GM06990 (cell line): ENCODE results near the gene MR1.

Experiments
- DNase-seq: peaks from one replicate; pipeline ENCODE4 v3.0.0-alpha.2; 2011; ENCODE audit not compliant: insufficient read length; ENCODE audit errors: extremely low read depth
- H3K27me3 ChIP-seq: replicated peaks from 2 replicates; pipeline ENCODE4 v1.6.0; 2011; ENCODE audit warnings: low read length; ENCODE audit not compliant: control insufficient read depth, insufficient read depth
- H3K36me3 ChIP-seq: 2 replicates; pipeline ENCODE4 v1.5.1; 2011; ENCODE audit warnings: low read length; ENCODE audit not compliant: control insufficient read depth, insufficient read depth
- H3K4me3 ChIP-seq: replicated peaks from 2 replicates; pipeline ENCODE4 v1.5.1; 2011; ENCODE audit warnings: low read depth, mild to moderate bottlenecking, control low read depth, low read length
- TF ChIP-seq, protein P1 (sequence below): IDR thresholded peaks from 2 replicates; pipeline ENCODE4 v1.5.1; 2011; ENCODE audit warnings: low read length, control low read depth, mild to moderate bottlenecking, inconsistent platforms; ENCODE audit not compliant: insufficient read depth, poor library complexity, severe bottlenecking

The MR1 gene

DNA sequence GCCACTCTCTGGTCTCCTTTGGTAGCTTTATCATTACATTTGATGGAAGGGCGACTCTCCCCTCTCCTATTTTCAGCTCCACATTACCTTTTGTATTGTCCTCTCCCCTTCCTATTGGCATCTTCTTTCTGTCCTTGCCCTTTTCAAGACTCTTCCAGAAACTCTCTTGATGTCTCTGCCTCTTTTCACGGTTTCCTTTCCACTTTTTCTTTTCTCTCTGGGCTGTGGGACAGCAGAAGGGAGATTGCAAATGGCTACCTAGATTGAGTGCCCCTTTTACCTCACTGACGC lies 72.2 kb downstream of the MR1 start:
- DNase-seq = no peak
- H3K36me3 ChIP-seq = no peaks in the 10 kb centered on the region
- no peak overlapping the region for H3K4me3 ChIP-seq
- TF ChIP-seq, protein P1, sequence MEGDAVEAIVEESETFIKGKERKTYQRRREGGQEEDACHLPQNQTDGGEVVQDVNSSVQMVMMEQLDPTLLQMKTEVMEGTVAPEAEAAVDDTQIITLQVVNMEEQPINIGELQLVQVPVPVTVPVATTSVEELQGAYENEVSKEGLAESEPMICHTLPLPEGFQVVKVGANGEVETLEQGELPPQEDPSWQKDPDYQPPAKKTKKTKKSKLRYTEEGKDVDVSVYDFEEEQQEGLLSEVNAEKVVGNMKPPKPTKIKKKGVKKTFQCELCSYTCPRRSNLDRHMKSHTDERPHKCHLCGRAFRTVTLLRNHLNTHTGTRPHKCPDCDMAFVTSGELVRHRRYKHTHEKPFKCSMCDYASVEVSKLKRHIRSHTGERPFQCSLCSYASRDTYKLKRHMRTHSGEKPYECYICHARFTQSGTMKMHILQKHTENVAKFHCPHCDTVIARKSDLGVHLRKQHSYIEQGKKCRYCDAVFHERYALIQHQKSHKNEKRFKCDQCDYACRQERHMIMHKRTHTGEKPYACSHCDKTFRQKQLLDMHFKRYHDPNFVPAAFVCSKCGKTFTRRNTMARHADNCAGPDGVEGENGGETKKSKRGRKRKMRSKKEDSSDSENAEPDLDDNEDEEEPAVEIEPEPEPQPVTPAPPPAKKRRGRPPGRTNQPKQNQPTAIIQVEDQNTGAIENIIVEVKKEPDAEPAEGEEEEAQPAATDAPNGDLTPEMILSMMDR = no peak
- no peaks in the 10 kb centered on the region for H3K27me3 ChIP-seq

DNA sequence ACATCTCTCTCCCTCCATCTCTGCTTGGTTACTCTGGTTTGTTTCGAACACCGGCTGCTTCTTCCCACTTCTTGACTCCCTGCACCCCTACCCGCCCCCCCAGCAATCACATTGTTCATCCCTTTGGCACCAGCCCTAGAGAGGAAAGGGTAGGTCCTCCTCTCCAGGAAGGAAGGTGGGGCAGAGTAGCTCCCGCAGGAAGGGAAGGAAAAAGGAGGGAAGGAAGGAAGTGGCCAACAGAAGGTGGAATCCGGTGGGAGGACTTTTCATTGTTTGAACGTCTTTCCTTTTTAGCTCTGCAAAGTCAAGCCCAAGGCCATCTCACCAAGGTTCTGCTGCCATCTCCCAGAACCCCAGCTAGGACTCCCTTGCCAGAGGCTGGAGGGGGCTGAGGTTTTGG lies 72.7 kb downstream of the MR1 start:
- no peak for DNase-seq
- no peaks in the 10 kb centered on the region for H3K36me3 ChIP-seq
- TF ChIP-seq, protein P1 = no peak
- no peaks in the 10 kb centered on the region for H3K27me3 ChIP-seq
- no peak overlapping the region for H3K4me3 ChIP-seq

DNA sequence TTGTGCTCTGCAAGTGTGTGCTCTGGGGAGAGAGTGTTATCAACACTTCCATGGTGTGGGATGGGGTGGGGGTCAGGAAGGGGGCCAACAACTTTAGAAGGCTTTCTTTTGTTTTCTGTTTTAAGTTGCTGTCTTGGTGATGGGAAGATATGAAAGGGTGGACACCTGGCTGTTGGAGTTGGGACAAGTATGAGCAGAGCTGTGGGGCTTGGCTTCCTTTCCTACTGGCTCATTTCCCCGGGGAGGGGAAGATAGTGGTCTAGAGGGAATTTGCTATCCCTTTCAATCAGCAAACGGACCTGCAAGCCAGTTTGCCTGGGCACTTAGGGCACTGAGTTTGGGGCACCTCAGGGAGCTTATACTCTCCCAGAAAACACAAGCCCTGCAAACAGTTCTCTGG lies 73.9 kb downstream of the MR1 start:
- H3K27me3 ChIP-seq = no peaks in the 10 kb centered on the region
- TF ChIP-seq, protein P1 = no peak

DNA sequence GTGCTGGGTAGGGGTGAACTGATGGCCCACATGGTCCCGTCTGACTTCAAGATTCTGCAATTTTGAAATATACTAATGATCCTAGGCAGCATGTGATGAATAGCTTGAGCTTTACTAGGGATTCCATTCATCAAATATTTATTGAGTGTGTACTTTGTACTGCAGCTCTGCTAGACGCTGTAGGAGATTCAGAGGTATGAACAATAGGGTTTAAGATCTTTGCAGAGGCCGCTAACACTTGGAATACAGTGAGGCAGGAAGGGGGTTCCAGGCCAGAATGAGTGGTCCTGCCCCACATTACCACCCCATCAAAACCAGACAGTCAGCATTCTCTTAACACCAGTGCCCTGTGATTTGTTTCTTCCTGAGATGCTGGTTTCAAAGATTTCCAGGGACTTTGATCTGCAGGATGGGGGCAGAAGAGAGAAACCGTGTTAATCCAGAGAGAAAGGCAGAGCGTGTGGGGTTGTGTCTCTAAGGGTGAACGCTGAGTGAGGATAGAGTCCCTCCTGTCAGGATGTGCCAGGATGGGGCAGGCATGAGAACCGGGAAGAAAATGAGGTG lies 74.6 kb downstream of the MR1 start:
- Histone ChIP-seq H3K27me3 (no peaks in the 10 kb centered on the region), H3K36me3 (no peaks in the 10 kb centered on the region), H3K4me3 (no peak overlapping the region)
- DNase-seq = no peak
- TF ChIP-seq, protein P1 = no peak

More for the DNA sequence above, 73.9 kb downstream of the MR1 start:
- H3K36me3 ChIP-seq = no peaks in the 10 kb centered on the region
- no peak for DNase-seq
- H3K4me3 ChIP-seq = no peak overlapping the region

DNA sequence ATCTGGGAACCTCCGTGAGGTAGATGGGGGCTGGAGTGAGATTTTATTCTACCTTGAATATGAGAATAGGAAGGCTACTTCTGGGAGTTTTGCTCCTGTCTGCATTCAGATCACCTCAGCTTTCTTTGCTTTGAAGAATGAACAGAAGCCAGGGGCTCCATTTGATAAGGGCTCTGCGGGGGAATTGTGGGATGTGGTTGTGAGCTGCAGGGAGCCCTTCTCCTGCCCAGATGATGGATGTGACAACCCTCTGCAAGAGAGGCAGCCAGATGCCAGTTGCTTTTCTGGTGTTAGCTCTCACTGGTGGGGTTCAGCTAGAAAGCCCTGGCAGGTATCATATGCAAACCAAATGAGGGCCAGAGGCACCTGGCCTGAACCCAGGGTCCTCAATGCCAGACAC lies 76.2 kb downstream of the MR1 start:
- Histone ChIP-seq H3K27me3 (no peaks in the 10 kb centered on the region), H3K36me3 (no peaks in the 10 kb centered on the region), H3K4me3 (no peak overlapping the region)
- no peak for DNase-seq
- TF ChIP-seq, protein P1 = no peak
